Panc1 (cell line): ENCODE data around the gene CNN3.

ENCODE experiments used
- POLR2AphosphoS5 ChIP-seq: IDR thresholded peaks from 2 replicates; pipeline ENCODE4 v1.6.1; 2012; ENCODE audit warnings: mild to moderate bottlenecking, low read depth, low read length, moderate library complexity
- TF ChIP-seq, protein P1 (sequence below): fragments of 450-650 bp; IDR thresholded peaks from 2 replicates; pipeline ENCODE4 v1.5.1; 2017; ENCODE audit warnings: mild to moderate bottlenecking
- TF ChIP-seq, protein P2 (sequence below), 2 experiments: IDR thresholded peaks; 2 replicates each; pipeline ENCODE4 v1.6.1; 2011 to 2012; ENCODE audit warnings: low read depth in 2 of 2, control low read depth in 1 of 2, low read length in 1 of 2, mild to moderate bottlenecking in 1 of 2, moderate library complexity in 1 of 2; ENCODE audit not compliant: insufficient read depth in 1 of 2

DNA sequence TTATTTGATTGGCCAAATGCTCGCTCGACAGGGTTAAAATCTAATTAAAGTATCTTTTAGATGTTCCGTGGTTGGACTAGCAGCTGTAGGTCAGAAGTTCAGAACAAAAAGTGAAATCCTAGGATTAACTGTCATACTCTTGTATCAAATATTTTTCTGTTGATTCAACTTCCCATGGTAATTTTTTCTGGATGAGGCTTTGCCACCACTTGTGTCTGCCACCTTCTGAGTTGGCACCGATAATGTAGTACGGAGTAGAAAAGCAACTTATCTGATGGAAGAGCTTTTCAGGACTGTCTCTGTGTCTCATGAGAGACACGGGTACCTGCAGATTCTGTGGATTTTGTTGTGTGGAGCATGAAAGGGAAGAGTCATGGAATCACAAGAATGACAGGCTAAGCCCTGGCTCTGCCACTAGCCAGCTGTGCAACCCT, 44.6 kb upstream of the CNN3 start:
- TF ChIP-seq, protein P1, sequence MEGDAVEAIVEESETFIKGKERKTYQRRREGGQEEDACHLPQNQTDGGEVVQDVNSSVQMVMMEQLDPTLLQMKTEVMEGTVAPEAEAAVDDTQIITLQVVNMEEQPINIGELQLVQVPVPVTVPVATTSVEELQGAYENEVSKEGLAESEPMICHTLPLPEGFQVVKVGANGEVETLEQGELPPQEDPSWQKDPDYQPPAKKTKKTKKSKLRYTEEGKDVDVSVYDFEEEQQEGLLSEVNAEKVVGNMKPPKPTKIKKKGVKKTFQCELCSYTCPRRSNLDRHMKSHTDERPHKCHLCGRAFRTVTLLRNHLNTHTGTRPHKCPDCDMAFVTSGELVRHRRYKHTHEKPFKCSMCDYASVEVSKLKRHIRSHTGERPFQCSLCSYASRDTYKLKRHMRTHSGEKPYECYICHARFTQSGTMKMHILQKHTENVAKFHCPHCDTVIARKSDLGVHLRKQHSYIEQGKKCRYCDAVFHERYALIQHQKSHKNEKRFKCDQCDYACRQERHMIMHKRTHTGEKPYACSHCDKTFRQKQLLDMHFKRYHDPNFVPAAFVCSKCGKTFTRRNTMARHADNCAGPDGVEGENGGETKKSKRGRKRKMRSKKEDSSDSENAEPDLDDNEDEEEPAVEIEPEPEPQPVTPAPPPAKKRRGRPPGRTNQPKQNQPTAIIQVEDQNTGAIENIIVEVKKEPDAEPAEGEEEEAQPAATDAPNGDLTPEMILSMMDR: no peak
- TF ChIP-seq, protein P2, sequence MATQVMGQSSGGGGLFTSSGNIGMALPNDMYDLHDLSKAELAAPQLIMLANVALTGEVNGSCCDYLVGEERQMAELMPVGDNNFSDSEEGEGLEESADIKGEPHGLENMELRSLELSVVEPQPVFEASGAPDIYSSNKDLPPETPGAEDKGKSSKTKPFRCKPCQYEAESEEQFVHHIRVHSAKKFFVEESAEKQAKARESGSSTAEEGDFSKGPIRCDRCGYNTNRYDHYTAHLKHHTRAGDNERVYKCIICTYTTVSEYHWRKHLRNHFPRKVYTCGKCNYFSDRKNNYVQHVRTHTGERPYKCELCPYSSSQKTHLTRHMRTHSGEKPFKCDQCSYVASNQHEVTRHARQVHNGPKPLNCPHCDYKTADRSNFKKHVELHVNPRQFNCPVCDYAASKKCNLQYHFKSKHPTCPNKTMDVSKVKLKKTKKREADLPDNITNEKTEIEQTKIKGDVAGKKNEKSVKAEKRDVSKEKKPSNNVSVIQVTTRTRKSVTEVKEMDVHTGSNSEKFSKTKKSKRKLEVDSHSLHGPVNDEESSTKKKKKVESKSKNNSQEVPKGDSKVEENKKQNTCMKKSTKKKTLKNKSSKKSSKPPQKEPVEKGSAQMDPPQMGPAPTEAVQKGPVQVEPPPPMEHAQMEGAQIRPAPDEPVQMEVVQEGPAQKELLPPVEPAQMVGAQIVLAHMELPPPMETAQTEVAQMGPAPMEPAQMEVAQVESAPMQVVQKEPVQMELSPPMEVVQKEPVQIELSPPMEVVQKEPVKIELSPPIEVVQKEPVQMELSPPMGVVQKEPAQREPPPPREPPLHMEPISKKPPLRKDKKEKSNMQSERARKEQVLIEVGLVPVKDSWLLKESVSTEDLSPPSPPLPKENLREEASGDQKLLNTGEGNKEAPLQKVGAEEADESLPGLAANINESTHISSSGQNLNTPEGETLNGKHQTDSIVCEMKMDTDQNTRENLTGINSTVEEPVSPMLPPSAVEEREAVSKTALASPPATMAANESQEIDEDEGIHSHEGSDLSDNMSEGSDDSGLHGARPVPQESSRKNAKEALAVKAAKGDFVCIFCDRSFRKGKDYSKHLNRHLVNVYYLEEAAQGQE (IDR thresholded peaks at IDR 0.05; ENCODE audit: insufficient read depth in 1 of 2, low read depth in 2 of 2, low read length in 1 of 2): no peak
- TF ChIP-seq POLR2AphosphoS5: no peak
